Body of pancreas (tissue), 4 donors: Measurements from ENCODE around the gene SLC38A2.

ENCODE experiments used
- CTCF ChIP-seq, 7 experiments: fragments of 450-650 bp in 4 of 7; fragments of 200-600 bp in 3 of 7; sonication (generic) in 3 of 7; IDR thresholded peaks; one replicate each; pipeline ENCODE4 v1.5.1; 2016 to 2019; ENCODE audit warnings: antibody characterized with exemption in 7 of 7
- POLR2A ChIP-seq, 3 donors: fragments of 450-650 bp; IDR thresholded peaks; one replicate each; pipeline ENCODE4 v1.6.1; 2016; ENCODE audit warnings: antibody characterized with exemption in 3 of 3, mild to moderate bottlenecking in 2 of 3

- TF ChIP-seq CTCF (IDR thresholded peaks at IDR 0.05) (no peak), POLR2A (IDR thresholded peaks at IDR 0.05) (no peak)
Measured at GRCh38 chr12:46360908-46361666, 11.5 kb downstream of the SLC38A2 start.
